HL-60 (cell line): Measurements from ENCODE around the gene GAPDHS.

ENCODE experiments used
- DNase-seq, 2 experiments: peaks; one replicate each; pipeline ENCODE4 v3.0.0-alpha.2; 2010 to 2020; ENCODE audit warnings: low read depth in 1 of 2, low spot score in 1 of 2
- H3K27ac ChIP-seq: fragments of 250-450 bp; sonication (Bioruptor Pico); replicated peaks from 2 replicates; pipeline ENCODE4 v1.5.1; 2020; ENCODE audit warnings: mild to moderate bottlenecking, moderate library complexity
- H3K27me3 ChIP-seq: fragments of 250-450 bp; sonication (Bioruptor Pico); 2 replicates; pipeline ENCODE4 v1.5.1; 2021; ENCODE audit warnings: mild to moderate bottlenecking, moderate library complexity; ENCODE audit not compliant: insufficient read depth, poor library complexity, severe bottlenecking
- H3K4me3 ChIP-seq: replicated peaks from 2 replicates; pipeline ENCODE4 v1.5.1; 2011; ENCODE audit warnings: mild to moderate bottlenecking, control low read depth, low read length; ENCODE audit not compliant: insufficient read depth
- CTCF ChIP-seq: IDR thresholded peaks from one replicate; pipeline ENCODE4 v1.5.1; 2011; ENCODE audit warnings: low read length, control low read depth, inconsistent platforms; ENCODE audit not compliant: insufficient read depth
- GABPA ChIP-seq: IDR thresholded peaks from 2 replicates; pipeline ENCODE4 v1.6.1; 2012; ENCODE audit warnings: low read depth
- POLR2AphosphoS5 ChIP-seq: IDR thresholded peaks from 2 replicates; pipeline ENCODE4 v1.6.1; 2012; ENCODE audit warnings: low read depth
- REST ChIP-seq: IDR thresholded peaks from 2 replicates; pipeline ENCODE4 v1.6.1; 2012; ENCODE audit warnings: low read depth; ENCODE audit not compliant: insufficient replicate concordance
- SPI1 ChIP-seq: IDR thresholded peaks from 2 replicates; pipeline ENCODE4 v1.6.1; 2012; ENCODE audit warnings: low read depth, mild to moderate bottlenecking, borderline replicate concordance

The GAPDHS gene

GRCh38 chr19:35565016-35565856 is 32.0 kb downstream of the GAPDHS start:
- TF ChIP-seq SPI1 (no peak), GABPA (no peak), CTCF (no peak), REST (no peak), POLR2AphosphoS5 (no peak)
- DNase-seq, result no peak
- Histone ChIP-seq H3K4me3 (no peak overlapping the region), H3K27ac (no peak overlapping the region), H3K27me3 (no peaks in the 10 kb centered on the region)

GRCh38 chr19:35566738-35567137 is 33.5 kb downstream of the GAPDHS start:
- TF ChIP-seq CTCF (no peak), REST (no peak), GABPA (no peak), SPI1 (no peak), POLR2AphosphoS5 (no peak)
- Histone ChIP-seq H3K27me3 (no peaks in the 10 kb centered on the region), H3K4me3 (no peak overlapping the region), H3K27ac (no peak overlapping the region)
- no peak for DNase-seq

- DNase-seq, result no peak
These were observed 36.1 kb downstream of the GAPDHS start for GRCh38 chr19:35569281-35569781.

More at GRCh38 chr19:35569281-35569781, 36.1 kb downstream of the GAPDHS start:
- no peaks in the 10 kb centered on the region for H3K27me3 ChIP-seq
- TF ChIP-seq REST, result no peak
- H3K27ac ChIP-seq, result no peak overlapping the region
- no peak overlapping the region for H3K4me3 ChIP-seq
